Endodermal cell (in vitro differentiated cells): ENCODE results near the gene SMARCA2. TPM values are rescaled to one million over a fixed set of nuclear protein-coding genes. Genes with fewer than 3 reads are reported as not detected.

ENCODE experiments used
- DNase-seq: peaks from one replicate; pipeline ENCODE4 v3.0.0-alpha.2; 2017
- H3K27ac ChIP-seq: 2 replicates; pipeline ENCODE4 v1.5.1; 2013; ENCODE audit warnings: mild to moderate bottlenecking, low read depth, low read length, moderate library complexity
- H3K27me3 ChIP-seq: 2 replicates; pipeline ENCODE4 v1.6.1; 2013; ENCODE audit warnings: mild to moderate bottlenecking, low read length, moderate library complexity; ENCODE audit not compliant: insufficient read depth, control insufficient read depth, poor library complexity, severe bottlenecking
- H3K36me3 ChIP-seq: 2 replicates; pipeline ENCODE4 v1.7.0; 2013; ENCODE audit warnings: mild to moderate bottlenecking, low read length, moderate library complexity; ENCODE audit not compliant: control insufficient read depth, insufficient read depth
- H3K4me1 ChIP-seq: one replicate; pipeline ENCODE4 v1.7.0; 2013; ENCODE audit warnings: low read length; ENCODE audit not compliant: control insufficient read depth, insufficient read depth
- H3K4me3 ChIP-seq: 2 replicates; pipeline ENCODE4 v1.5.1; 2013; ENCODE audit warnings: mild to moderate bottlenecking, low read length, moderate library complexity
- H3K9ac ChIP-seq: 2 replicates; pipeline ENCODE4 v1.6.1; 2013; ENCODE audit warnings: mild to moderate bottlenecking, low read length, moderate library complexity; ENCODE audit not compliant: poor library complexity, severe bottlenecking; ENCODE audit errors: extremely low read depth
- H3K9me3 ChIP-seq: 2 replicates; pipeline ENCODE4 v1.6.1; 2013; ENCODE audit warnings: mild to moderate bottlenecking, low read length, moderate library complexity; ENCODE audit not compliant: control insufficient read depth
- H3K27ac Mint-ChIP-seq: 2 replicates; pipeline ENCODE4 v1.8.0; 2020; ENCODE audit warnings: mixed read lengths
- H3K27me3 Mint-ChIP-seq: 2 replicates; pipeline ENCODE4 v1.8.0; 2021; ENCODE audit warnings: mild to moderate bottlenecking, mixed read lengths; ENCODE audit not compliant: insufficient read depth
- H3K36me3 Mint-ChIP-seq: 2 replicates; pipeline ENCODE4 v1.8.0; 2020; ENCODE audit warnings: low read depth, mixed read lengths
- H3K4me1 Mint-ChIP-seq: 2 replicates; pipeline ENCODE4 v1.8.0; 2020; ENCODE audit warnings: mixed read lengths
- H3K4me3 Mint-ChIP-seq: 2 replicates; pipeline ENCODE4 v1.8.0; 2020; ENCODE audit warnings: mild to moderate bottlenecking, moderate library complexity, mixed read lengths
- H3K9me3 Mint-ChIP-seq: 2 replicates; pipeline ENCODE4 v1.8.0; 2020; ENCODE audit warnings: mild to moderate bottlenecking, mixed read lengths
- WGBS, 2 experiments: methylation state at CpG; one replicate each; pipeline versions ENCODE4 v1.1.5 to v1.1.7; 2013; ENCODE audit warnings: missing lambda C conversion rate in 2 of 2, mixed read lengths in 1 of 2; ENCODE audit not compliant: insufficient coverage in 1 of 2, insufficient read length in 1 of 2; 5-methylcytosine and 5-hydroxymethylcytosine counted together
- total RNA-seq, 2 donors: library from RNA; stranded (reverse); fragmentation: NEBNext Ultra II Directional in 1 of 2; extraction: Animal tissue kit (Norgen Biotek cat#: 25700) in 1 of 2; gene quantifications; 2 replicates in 1 of 2; 3 replicates in 1 of 2; pipeline ENCODE4 v1.2.1, GENCODE V29; 2021
- TF ChIP-seq, protein P1 (sequence below): fragments of 200-600 bp; sonication (generic); conservative IDR thresholded peaks from 2 replicates; pipeline ENCODE4 v1.5.0; 2021; ENCODE audit warnings: antibody characterized with exemption, mild to moderate bottlenecking

Gene SMARCA2
- total RNA-seq, 2 donors from 2014 or later = 2.6 to 8.6 TPM

GRCh38 chr9:2050236-2050635 lies 35.1 kb downstream of the SMARCA2 start:
- Mint-ChIP-seq H3K27ac (no peak overlapping the region), H3K4me1 (peaks cover 7% of the 10 kb centered on the region), H3K9me3 (no peaks in the 10 kb centered on the region), H3K27me3 (peaks cover 20% of the 10 kb centered on the region), H3K4me3 (no peak overlapping the region), H3K36me3 (no peaks in the 10 kb centered on the region)
- TF ChIP-seq, protein P1, sequence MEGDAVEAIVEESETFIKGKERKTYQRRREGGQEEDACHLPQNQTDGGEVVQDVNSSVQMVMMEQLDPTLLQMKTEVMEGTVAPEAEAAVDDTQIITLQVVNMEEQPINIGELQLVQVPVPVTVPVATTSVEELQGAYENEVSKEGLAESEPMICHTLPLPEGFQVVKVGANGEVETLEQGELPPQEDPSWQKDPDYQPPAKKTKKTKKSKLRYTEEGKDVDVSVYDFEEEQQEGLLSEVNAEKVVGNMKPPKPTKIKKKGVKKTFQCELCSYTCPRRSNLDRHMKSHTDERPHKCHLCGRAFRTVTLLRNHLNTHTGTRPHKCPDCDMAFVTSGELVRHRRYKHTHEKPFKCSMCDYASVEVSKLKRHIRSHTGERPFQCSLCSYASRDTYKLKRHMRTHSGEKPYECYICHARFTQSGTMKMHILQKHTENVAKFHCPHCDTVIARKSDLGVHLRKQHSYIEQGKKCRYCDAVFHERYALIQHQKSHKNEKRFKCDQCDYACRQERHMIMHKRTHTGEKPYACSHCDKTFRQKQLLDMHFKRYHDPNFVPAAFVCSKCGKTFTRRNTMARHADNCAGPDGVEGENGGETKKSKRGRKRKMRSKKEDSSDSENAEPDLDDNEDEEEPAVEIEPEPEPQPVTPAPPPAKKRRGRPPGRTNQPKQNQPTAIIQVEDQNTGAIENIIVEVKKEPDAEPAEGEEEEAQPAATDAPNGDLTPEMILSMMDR = no peak
- Histone ChIP-seq H3K27me3 (peaks cover 28% of the 10 kb centered on the region), H3K9me3 (peaks cover 6% of the 10 kb centered on the region), H3K9ac (no peak overlapping the region), H3K36me3 (no peaks in the 10 kb centered on the region), H3K4me1 (peaks cover 4% of the 10 kb centered on the region), H3K4me3 (no peak overlapping the region), H3K27ac (no peak overlapping the region)
- no peak for DNase-seq
- WGBS, 2 experiments = 95 to 100% methylated on average over 2 to 3 of the region's 3 CpGs

DNA sequence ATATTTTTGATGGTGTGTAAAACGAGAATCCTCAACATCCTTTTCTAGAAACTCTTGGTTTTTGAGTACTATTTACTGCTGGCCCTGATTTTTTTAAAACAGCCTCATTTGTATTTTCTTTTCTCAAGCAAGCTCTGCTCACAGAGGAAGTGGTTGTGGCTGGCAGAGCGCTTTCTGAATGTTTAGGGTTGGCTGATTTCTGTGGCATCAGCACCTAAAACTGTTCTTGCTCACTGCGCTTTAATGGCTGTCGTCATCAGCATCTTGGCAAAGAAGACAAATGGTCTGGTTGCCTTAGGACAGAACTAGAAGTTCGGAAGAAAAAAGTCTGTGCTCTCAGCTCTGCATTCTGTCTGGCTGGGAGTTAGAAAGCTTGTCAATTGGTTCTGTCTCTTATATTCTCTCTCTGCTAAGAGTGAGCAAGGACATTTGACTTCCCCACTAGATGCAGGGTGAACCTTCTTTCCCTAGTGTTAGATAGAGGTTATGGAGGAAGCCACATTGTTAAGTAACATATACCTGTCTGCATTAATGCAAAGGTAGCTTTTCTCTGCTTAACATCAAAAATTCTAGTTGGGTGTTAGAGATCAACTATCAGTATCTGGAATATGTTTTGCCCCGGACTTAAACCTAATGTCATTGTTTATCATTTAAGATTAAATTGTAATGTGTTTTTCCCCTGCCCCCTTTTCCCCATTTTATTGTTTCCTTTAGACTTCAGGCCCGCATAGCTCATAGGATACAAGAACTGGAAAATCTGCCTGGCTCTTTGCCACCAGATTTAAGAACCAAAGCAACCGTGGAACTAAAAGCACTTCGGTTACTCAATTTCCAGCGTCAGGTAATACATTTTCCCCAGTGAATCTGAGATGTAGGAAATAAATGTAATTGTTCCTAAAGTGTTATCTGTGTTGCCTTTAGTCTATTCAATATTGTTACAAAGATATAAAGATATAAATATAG lies 39.0 kb downstream of the SMARCA2 start:
- Mint-ChIP-seq H3K4me3 (no peak overlapping the region), H3K36me3 (no peaks in the 10 kb centered on the region), H3K4me1 (no peaks in the 10 kb centered on the region), H3K27me3 (no peaks in the 10 kb centered on the region), H3K9me3 (no peaks in the 10 kb centered on the region), H3K27ac (no peak overlapping the region)
- TF ChIP-seq, protein P1 = no peak
- Histone ChIP-seq H3K27ac (no peak overlapping the region), H3K4me1 (peaks cover 4% of the 10 kb centered on the region), H3K9me3 (no peaks in the 10 kb centered on the region), H3K27me3 (no peaks in the 10 kb centered on the region), H3K4me3 (no peak overlapping the region), H3K9ac (no peak overlapping the region), H3K36me3 (no peaks in the 10 kb centered on the region)
- DNase-seq = no peak
- WGBS, 2 experiments = 93 to 96% methylated on average over 7 to 10 of the region's 10 CpGs

DNA sequence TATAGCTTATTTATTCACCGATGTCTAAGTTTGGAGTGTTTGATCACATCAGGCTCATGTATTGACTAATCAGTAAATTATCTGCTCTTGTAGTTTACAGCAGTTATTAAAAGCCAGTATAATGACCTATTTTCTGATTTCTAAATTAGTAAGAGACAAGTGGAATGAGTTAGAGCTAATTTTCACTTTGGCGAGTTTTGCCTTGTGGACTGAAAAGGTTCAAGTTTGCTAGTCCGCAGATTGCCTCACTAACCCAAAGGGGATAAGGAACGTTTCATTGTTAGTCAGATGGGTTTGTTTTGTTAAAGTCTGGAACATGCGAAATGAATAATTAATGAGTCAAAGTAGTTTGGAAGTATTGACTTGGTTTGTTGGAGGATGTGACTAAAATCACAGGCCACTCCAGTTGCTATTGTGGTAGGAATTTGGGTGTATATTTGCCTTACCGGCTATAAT lies 40.1 kb downstream of the SMARCA2 start:
- no peak overlapping the region for H3K9ac ChIP-seq
- no peak overlapping the region for H3K27ac ChIP-seq
- Mint-ChIP-seq H3K27ac (no peak overlapping the region), H3K27me3 (no peaks in the 10 kb centered on the region), H3K36me3 (no peaks in the 10 kb centered on the region), H3K9me3 (no peaks in the 10 kb centered on the region), H3K4me3 (no peak overlapping the region), H3K4me1 (no peaks in the 10 kb centered on the region)
- 80 to 87% methylated on average over 4 to 6 of the region's 6 CpGs for WGBS, 2 experiments
- no peak for DNase-seq
- H3K4me1 ChIP-seq = peaks cover 4% of the 10 kb centered on the region
- no peak overlapping the region for H3K4me3 ChIP-seq
- H3K27me3 ChIP-seq = no peaks in the 10 kb centered on the region
- TF ChIP-seq, protein P1 = no peak
- no peaks in the 10 kb centered on the region for H3K9me3 ChIP-seq
- H3K36me3 ChIP-seq = no peaks in the 10 kb centered on the region
